Measurements from ENCODE around the gene SYCE3. TPM values are rescaled to one million over a fixed set of nuclear protein-coding genes. Genes with fewer than 3 reads are reported as not detected.

Gene SYCE3
- total and polyA plus RNA-seq, 9 of the 15 experiments (the other 6 are each of a cell fraction or from before 2014, with no cell fraction given) = 0.56 TPM; not detected in 8

DNA sequence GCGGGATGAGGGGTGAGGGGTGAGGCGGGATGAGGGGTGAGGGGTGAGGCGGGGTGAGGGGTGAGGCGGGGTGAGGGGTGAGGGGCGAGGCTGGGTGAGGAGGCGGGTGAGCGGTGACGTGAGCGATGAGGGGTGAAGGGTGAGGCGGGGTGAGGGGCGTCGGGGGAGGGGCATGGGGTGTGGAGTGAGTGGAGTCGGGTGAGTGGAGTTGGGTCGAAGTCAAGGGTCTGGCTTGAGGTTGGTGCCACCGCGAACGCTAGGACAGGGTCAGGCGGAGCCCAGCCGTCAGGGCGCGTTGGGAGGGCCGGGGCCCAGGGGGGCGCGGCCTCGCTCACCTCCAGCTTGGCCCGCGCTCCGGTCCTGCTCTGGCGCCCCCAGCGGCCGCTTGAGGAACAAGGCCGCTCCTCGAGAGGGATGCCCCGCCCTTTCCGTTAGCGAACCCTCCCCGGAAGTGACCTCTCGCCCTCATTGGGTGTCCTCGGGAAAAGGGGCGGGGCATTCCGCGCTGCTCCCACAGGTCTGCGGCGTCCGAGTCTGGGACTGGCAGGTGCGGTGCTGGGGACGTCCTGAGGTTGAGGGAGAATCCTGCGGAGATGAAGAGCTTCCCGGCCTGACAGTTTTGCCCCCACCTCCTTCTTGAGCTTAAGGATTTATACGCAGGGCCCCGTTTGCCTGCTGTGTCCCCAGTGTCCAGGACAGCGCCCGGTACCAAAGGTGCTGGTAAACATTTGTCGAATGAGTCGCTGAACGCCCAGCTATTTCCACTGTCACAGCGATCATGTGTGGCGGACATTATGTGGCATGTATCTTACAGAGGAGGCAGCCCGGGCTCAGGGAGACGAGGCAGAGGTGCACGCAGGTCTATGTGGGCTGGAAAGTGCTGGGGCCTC lies at the start of gene SYCE3 (continued):
- TF ChIP-seq JUND (IDR thresholded peaks at IDR 0.05; ENCODE audit: borderline replicate concordance, low read depth, low read length) = 0 out of 2 replicates have a peak, but pooled peaks have one; percentile 34
- no peak; the same call in 2 of the 3 replicates for TF ChIP-seq JUND (tag; IDR thresholded peaks at IDR 0.05; ENCODE audit: borderline replicate concordance, low read depth, low read length)
- peak; percentile 75 to 95 for TF ChIP-seq MAZ (CRISPR knock-in tag; conservative IDR thresholded peaks at IDR 0.05 in 1 of 2, IDR thresholded peaks at IDR 0.05 in 1 of 2)
- TF ChIP-seq KLF13 (tag; IDR thresholded peaks at IDR 0.05; ENCODE audit: borderline replicate concordance, low read depth) = peak; percentile 24; the same call in 1 of the 2 replicates
- TF ChIP-seq ATF7 (IDR thresholded peaks at IDR 0.05) = peak; percentile 66
- TF ChIP-seq ZZZ3 (IDR thresholded peaks at IDR 0.05) = no peak
- TF ChIP-seq GABPB1 (CRISPR knock-in tag; IDR thresholded peaks at IDR 0.05) = peak; percentile 84
- peak; percentile 92 for TF ChIP-seq SP1 (CRISPR knock-in tag; IDR thresholded peaks at IDR 0.05)
- TF ChIP-seq, protein P1, sequence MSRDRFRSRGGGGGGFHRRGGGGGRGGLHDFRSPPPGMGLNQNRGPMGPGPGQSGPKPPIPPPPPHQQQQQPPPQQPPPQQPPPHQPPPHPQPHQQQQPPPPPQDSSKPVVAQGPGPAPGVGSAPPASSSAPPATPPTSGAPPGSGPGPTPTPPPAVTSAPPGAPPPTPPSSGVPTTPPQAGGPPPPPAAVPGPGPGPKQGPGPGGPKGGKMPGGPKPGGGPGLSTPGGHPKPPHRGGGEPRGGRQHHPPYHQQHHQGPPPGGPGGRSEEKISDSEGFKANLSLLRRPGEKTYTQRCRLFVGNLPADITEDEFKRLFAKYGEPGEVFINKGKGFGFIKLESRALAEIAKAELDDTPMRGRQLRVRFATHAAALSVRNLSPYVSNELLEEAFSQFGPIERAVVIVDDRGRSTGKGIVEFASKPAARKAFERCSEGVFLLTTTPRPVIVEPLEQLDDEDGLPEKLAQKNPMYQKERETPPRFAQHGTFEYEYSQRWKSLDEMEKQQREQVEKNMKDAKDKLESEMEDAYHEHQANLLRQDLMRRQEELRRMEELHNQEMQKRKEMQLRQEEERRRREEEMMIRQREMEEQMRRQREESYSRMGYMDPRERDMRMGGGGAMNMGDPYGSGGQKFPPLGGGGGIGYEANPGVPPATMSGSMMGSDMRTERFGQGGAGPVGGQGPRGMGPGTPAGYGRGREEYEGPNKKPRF (IDR thresholded peaks at IDR 0.05; ENCODE audit: low read depth, low read length) = no peak
- TF ChIP-seq, protein P2, sequence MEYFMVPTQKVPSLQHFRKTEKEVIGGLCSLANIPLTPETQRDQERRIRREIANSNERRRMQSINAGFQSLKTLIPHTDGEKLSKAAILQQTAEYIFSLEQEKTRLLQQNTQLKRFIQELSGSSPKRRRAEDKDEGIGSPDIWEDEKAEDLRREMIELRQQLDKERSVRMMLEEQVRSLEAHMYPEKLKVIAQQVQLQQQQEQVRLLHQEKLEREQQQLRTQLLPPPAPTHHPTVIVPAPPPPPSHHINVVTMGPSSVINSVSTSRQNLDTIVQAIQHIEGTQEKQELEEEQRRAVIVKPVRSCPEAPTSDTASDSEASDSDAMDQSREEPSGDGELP (CRISPR knock-in tag; IDR thresholded peaks at IDR 0.05; ENCODE audit: borderline replicate concordance) = peak; percentile 59
- TF ChIP-seq, protein P3, sequence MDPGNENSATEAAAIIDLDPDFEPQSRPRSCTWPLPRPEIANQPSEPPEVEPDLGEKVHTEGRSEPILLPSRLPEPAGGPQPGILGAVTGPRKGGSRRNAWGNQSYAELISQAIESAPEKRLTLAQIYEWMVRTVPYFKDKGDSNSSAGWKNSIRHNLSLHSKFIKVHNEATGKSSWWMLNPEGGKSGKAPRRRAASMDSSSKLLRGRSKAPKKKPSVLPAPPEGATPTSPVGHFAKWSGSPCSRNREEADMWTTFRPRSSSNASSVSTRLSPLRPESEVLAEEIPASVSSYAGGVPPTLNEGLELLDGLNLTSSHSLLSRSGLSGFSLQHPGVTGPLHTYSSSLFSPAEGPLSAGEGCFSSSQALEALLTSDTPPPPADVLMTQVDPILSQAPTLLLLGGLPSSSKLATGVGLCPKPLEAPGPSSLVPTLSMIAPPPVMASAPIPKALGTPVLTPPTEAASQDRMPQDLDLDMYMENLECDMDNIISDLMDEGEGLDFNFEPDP (CRISPR knock-in tag; IDR thresholded peaks at IDR 0.05) = no peak
- peak; percentile 61 for TF ChIP-seq POLR2A (conservative IDR thresholded peaks at IDR 0.05)
- TF ChIP-seq ATF1 (CRISPR knock-in tag; IDR thresholded peaks at IDR 0.05) = no peak; the same call in 1 of the 2 replicates
- peak; percentile 53 for TF ChIP-seq ATF1 (tag; IDR thresholded peaks at IDR 0.05)
- TF ChIP-seq, protein P4, sequence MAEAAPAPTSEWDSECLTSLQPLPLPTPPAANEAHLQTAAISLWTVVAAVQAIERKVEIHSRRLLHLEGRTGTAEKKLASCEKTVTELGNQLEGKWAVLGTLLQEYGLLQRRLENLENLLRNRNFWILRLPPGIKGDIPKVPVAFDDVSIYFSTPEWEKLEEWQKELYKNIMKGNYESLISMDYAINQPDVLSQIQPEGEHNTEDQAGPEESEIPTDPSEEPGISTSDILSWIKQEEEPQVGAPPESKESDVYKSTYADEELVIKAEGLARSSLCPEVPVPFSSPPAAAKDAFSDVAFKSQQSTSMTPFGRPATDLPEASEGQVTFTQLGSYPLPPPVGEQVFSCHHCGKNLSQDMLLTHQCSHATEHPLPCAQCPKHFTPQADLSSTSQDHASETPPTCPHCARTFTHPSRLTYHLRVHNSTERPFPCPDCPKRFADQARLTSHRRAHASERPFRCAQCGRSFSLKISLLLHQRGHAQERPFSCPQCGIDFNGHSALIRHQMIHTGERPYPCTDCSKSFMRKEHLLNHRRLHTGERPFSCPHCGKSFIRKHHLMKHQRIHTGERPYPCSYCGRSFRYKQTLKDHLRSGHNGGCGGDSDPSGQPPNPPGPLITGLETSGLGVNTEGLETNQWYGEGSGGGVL (CRISPR knock-in tag; IDR thresholded peaks at IDR 0.05) = no peak
- TF ChIP-seq KLF16 (IDR thresholded peaks at IDR 0.05) = peak; percentile 47; the same call in 1 of the 2 replicates
- TF ChIP-seq HMGN3 (IDR thresholded peaks at IDR 0.05; ENCODE audit: borderline replicate concordance, extremely low read depth, insufficient read length, low read depth, low read length) = peak; percentile 67
- peak; percentile 25 for TF ChIP-seq MEIS2 (IDR thresholded peaks at IDR 0.05; ENCODE audit: partially characterized antibody)
- TF ChIP-seq CTBP1 (IDR thresholded peaks at IDR 0.05; ENCODE audit: borderline replicate concordance) = peak; percentile 76
- TF ChIP-seq CXXC5 (CRISPR knock-in tag; IDR thresholded peaks at IDR 0.05) = peak; percentile 40; the same call in 1 of the 2 replicates
- no peak for TF ChIP-seq NR2C2 (CRISPR knock-in tag; IDR thresholded peaks at IDR 0.05)
- peak; percentile 92 for TF ChIP-seq NR2C2 (tag; IDR thresholded peaks at IDR 0.05)

Measured in K562 (cell line).